Colonic mucosa (tissue), 4 donors: Measurements from ENCODE around the gene SLC38A8. TPM values are rescaled to one million over a fixed set of nuclear protein-coding genes. Genes with fewer than 3 reads are reported as not detected.

Source experiments
- DNase-seq: peaks from one replicate; pipeline ENCODE4 v3.0.0-alpha.2; 2020
- H3K27ac ChIP-seq: fragments of 200-600 bp; one replicate; pipeline ENCODE4 v1.8.0; 2021
- H3K27me3 ChIP-seq: fragments of 200-600 bp; one replicate; pipeline ENCODE4 v1.8.0; 2021
- H3K36me3 ChIP-seq: fragments of 200-600 bp; one replicate; pipeline ENCODE4 v1.8.0; 2021
- H3K4me1 ChIP-seq: fragments of 200-600 bp; one replicate; pipeline ENCODE4 v1.8.0; 2021; ENCODE audit warnings: mild to moderate bottlenecking
- H3K4me3 ChIP-seq: fragments of 200-600 bp; one replicate; pipeline ENCODE4 v1.8.0; 2021
- H3K9ac ChIP-seq, 2 donors: one replicate each; pipeline ENCODE4 v1.7.0; 2013; ENCODE audit warnings: control low read depth in 2 of 2, low read depth in 2 of 2, low read length in 2 of 2
- H3K9me3 ChIP-seq: fragments of 200-600 bp; one replicate; pipeline ENCODE4 v1.8.0; 2021
- intact Hi-C: fragments of 100-400 bp; cut with DNase I; formaldehyde crosslinking; loops from one replicate; pipeline ENCODE4 v1.14.1; 2022
- total RNA-seq, 2 donors: library from RNA; stranded (reverse); fragmentation: NEBNext Ultra II Directional in 1 of 2; extraction: Animal tissue kit (Norgen Biotek cat#: 25700) in 1 of 2; gene quantifications; one replicate each; pipeline ENCODE4 v1.2.1, GENCODE V29; 2021
- TF ChIP-seq, protein P1 (sequence below): fragments of 200-600 bp; IDR thresholded peaks from one replicate; pipeline ENCODE4 v1.8.0; 2022; ENCODE audit warnings: antibody characterized with exemption, mild to moderate bottlenecking
- donor health status: healthy.
- donor health status: DM: no; HTN: no; CAD: no.
- donor health status: DM: no; HTN: no; CAD: no.

SLC38A8 gene
- total RNA-seq, 2 donors from 2014 or later = not detected

DNA sequence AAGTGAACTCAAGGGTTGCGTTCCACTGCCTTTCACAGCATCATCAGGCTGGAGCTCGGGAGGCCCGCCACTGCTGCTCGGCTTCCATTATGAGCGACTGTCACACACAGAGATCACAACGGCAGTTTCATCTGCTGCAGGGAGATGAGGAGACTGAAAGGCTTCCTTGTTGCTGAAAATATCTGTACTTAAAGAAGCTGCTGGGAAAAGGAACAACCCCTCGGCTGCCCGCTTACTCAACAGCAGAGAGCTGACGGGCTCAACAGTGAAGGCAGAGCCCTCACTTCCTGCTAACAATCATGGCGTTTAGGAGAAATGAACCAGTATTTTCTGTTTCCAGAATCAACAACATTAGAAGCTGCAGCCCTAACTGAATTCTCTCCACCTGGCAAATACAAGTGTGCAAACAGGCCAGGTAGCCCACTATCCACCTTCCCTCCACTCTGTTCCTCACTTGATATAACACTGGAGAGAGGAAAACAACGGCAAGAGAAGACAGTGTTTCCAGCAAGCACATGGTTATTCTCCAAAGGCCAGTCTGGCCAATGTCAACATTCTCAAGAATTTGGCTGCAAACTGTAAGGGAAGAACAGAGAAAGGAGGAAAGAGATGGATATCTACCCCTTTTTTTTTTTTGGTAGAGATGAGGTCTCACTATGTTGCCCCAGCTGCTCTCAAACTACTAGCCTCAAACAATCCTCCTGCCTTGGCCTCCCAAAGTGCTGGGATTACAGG is 40.4 kb upstream of the SLC38A8 start:
- no peak overlapping the region for H3K4me3 ChIP-seq
- H3K27ac ChIP-seq = no peak overlapping the region
- intact Hi-C loops = no loop called here
- H3K27me3 ChIP-seq = no peaks in the 10 kb centered on the region
- H3K9me3 ChIP-seq = no peaks in the 10 kb centered on the region
- TF ChIP-seq, protein P1, sequence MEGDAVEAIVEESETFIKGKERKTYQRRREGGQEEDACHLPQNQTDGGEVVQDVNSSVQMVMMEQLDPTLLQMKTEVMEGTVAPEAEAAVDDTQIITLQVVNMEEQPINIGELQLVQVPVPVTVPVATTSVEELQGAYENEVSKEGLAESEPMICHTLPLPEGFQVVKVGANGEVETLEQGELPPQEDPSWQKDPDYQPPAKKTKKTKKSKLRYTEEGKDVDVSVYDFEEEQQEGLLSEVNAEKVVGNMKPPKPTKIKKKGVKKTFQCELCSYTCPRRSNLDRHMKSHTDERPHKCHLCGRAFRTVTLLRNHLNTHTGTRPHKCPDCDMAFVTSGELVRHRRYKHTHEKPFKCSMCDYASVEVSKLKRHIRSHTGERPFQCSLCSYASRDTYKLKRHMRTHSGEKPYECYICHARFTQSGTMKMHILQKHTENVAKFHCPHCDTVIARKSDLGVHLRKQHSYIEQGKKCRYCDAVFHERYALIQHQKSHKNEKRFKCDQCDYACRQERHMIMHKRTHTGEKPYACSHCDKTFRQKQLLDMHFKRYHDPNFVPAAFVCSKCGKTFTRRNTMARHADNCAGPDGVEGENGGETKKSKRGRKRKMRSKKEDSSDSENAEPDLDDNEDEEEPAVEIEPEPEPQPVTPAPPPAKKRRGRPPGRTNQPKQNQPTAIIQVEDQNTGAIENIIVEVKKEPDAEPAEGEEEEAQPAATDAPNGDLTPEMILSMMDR = no peak
- DNase-seq = no peak
- peaks cover 4% of the 10 kb centered on the region for H3K36me3 ChIP-seq
- H3K4me1 ChIP-seq = no peaks in the 10 kb centered on the region
- H3K9ac ChIP-seq = no peak overlapping the region

DNA sequence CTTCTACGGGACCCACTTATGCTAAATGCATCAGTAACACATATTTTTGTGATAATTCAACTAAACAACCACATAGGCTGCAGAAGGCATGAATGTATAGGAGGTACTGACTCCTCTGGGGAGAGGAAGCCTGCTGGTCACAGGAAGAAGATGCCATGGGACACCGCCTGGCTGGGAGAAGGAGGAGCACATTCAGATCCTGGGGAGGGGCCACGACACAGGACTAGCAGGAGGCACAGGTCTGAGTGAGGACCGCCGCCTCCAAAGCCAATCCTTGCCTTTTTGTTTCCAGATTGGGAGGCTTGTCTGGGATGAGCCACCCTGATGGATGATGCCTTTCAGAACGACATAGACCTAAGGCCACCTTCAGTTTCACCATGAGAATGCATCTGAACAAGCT is 39.5 kb upstream of the SLC38A8 start:
- intact Hi-C loops = no loop called here
- no peaks in the 10 kb centered on the region for H3K27me3 ChIP-seq
- TF ChIP-seq, protein P1 = no peak
- H3K9ac ChIP-seq = no peak overlapping the region
- H3K27ac ChIP-seq = no peak overlapping the region
- DNase-seq = no peak
- H3K9me3 ChIP-seq = no peaks in the 10 kb centered on the region
- no peak overlapping the region for H3K4me3 ChIP-seq
- H3K36me3 ChIP-seq = peaks cover 2% of the 10 kb centered on the region
- no peaks in the 10 kb centered on the region for H3K4me1 ChIP-seq

DNA sequence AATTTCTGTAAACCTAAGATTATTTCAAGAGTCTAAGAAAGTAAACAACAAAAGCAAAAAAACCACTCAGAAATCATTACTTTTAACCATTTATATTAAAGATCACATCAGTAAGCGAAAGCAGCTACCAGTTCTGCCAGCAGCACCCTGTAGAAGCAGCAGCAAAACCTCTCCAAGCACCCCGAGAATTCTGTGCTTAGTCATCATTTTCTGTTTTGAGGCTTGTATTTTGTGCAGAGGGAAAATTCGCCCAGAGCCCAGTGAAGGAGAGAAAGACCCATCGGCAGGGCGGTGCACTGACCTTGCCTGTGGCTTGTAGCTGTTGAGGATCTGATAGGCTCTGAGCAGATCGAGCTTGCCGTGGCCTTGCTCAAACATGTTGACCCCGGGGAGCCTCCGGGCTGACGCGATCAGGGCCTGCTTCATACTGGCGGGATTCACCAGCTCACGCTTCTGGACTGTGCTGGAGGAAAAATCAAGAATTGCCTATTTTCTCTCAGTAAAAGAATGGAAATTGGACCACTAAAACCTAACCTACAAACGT is 38.9 kb upstream of the SLC38A8 start:
- no peak for DNase-seq
- H3K36me3 ChIP-seq = no peaks in the 10 kb centered on the region
- intact Hi-C loops = no loop called here

DNA sequence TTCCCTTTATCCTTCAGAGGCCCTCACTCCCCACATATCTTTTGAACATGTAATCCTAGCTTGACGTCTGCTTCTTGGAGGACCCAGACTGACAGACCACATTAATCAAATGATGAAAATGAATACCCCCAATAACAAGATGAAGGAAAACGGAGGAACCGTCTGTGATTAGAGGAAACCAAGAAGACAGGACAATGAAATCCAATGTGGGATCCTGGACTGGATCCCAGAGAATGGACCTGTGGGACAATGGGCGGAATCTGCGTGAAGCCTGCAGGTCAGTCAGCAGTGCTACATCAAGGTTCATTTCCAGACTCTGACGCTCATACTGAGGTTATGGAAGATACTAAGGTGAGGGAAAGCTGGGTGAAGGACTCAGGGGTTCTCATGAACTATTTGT is 38.2 kb upstream of the SLC38A8 start:
- no peaks in the 10 kb centered on the region for H3K36me3 ChIP-seq
- TF ChIP-seq, protein P1 = no peak
- H3K4me3 ChIP-seq = no peak overlapping the region
- no peaks in the 10 kb centered on the region for H3K9me3 ChIP-seq
- no peaks in the 10 kb centered on the region for H3K27me3 ChIP-seq
- H3K9ac ChIP-seq = no peak overlapping the region
- H3K27ac ChIP-seq = no peak overlapping the region
- no peaks in the 10 kb centered on the region for H3K4me1 ChIP-seq
- intact Hi-C loops = no loop called here
- DNase-seq = no peak

More for the DNA sequence above, 38.9 kb upstream of the SLC38A8 start:
- H3K9me3 ChIP-seq = no peaks in the 10 kb centered on the region
- no peaks in the 10 kb centered on the region for H3K4me1 ChIP-seq
- no peak overlapping the region for H3K9ac ChIP-seq
- H3K4me3 ChIP-seq = no peak overlapping the region
- no peak overlapping the region for H3K27ac ChIP-seq
- TF ChIP-seq, protein P1 = no peak
- H3K27me3 ChIP-seq = no peaks in the 10 kb centered on the region

DNA sequence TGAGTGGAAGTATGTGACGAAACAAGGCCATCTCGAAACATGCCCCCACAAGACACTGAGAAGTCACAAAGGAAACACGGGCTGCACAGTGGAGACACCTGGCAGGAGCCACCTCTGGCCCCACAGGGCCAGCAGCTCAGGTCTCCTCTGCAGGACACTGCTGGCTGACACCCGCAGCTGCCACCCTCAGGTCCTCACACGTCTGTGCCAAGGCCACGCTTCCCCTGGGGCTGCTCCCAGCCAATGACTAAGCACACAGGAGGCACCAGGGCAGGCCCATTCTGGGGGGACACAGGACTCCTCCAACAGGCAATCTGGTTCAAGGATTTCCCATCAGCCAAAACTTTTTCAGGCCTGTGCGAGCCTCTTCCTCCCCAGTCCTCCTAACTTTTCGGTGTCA is 37.8 kb upstream of the SLC38A8 start:
- TF ChIP-seq, protein P1 = no peak
- H3K27me3 ChIP-seq = no peaks in the 10 kb centered on the region
- intact Hi-C loops = no loop called here
- no peaks in the 10 kb centered on the region for H3K4me1 ChIP-seq
- H3K36me3 ChIP-seq = no peaks in the 10 kb centered on the region
- no peak overlapping the region for H3K4me3 ChIP-seq
- no peak for DNase-seq
- H3K9ac ChIP-seq = no peak overlapping the region
- H3K27ac ChIP-seq = no peak overlapping the region
- no peaks in the 10 kb centered on the region for H3K9me3 ChIP-seq
